Skin of body (tissue), 3 donors: ENCODE data around the gene S1PR2. TPM values are rescaled to one million over a fixed set of nuclear protein-coding genes. Genes with fewer than 3 reads are reported as not detected.
"Not testable (repeated sequence)": the region's sequence is repeated elsewhere in the genome, so short reads cannot be mapped to it uniquely, and the experiment has no call there.

Experiments used
- DNase-seq: peaks from one replicate; lab custom pipeline; 2025; lab: John Stamatoyannopoulos, UW
- small RNA-seq: library from RNA; depleted of rRNA; stranded (forward); fragments of <200 nt; gene quantifications from one replicate; pipeline ENCODE3, GENCODE V24; 2014; ENCODE audit warnings: low replicate concordance
- total RNA-seq: library from RNA; depleted of rRNA; stranded (reverse); fragments of >200 nt; gene quantifications from one replicate; pipeline ENCODE4 v1.2.3, GENCODE V29; 2014

Gene S1PR2
- total RNA-seq, 1 donor from 2014 or later: 12.6 TPM

- DNase-seq: no peak
These were observed 38.2 kb downstream of the S1PR2 start for GRCh38 chr19:10192922-10193321.

GRCh38 chr19:10191347-10191746 is 39.8 kb downstream of the S1PR2 start:
- DNase-seq: no peak

DNA sequence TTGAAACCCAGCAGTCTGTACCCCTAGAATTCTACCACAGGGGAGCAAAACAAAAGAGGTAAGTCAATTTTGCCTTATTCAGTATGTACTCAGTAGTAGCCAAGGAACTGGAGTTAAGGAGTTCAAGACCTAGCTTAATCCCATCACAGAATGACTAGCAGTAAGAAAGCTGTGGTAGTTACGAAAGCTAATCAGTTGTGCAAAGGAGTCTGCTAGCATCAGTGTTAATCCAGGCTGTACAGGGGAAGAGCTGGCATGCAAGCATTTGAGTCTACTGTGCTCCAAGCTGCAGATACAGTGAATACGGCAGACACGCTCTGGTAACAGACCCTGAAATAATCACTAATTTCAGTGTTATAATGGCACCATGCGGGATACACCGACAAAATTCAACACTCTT is 41.1 kb downstream of the S1PR2 start:
- DNase-seq: no peak

DNA sequence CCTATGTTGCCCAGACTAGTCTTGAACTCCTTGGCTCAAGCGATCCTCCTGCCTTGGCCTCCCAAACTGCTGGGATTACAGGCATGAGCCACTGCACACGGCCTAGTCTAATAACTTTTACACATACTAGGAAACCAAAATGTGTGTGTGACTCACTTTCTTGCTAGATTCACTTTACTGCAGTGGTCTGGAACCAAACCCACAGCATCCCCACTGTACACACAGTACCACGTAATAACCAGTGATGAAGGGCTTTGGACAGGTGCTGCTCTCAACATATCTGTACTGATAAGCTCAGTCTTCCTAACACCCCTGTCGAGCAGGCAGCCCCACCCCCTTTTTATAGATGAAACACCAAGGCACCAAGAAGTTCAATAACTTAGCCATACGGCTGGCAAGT is 41.5 kb downstream of the S1PR2 start:
- no peak for DNase-seq

GRCh38 chr19:10187315-10187714 is 43.8 kb downstream of the S1PR2 start:
- DNase-seq: no peak

DNA sequence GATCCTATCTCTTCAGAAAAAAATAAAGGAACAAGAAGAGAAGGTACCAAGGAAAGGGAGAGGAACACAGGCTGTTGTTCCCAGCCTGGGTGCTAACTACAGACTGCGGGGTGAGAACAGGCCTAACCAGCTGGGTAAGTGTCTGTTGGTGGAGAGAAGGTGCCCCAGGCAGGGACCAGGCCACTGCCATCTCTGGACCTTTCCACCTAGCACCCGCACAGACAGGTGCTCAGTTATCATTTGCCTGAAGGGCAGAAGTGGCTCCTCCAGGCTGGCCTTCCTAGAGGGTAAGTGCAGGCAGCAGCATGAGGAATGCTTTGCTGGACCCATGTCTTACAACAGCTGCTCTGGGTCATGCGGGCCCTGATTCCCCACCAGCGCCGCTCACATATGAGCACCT is 46.5 kb downstream of the S1PR2 start:
- DNase-seq: no peak

DNA sequence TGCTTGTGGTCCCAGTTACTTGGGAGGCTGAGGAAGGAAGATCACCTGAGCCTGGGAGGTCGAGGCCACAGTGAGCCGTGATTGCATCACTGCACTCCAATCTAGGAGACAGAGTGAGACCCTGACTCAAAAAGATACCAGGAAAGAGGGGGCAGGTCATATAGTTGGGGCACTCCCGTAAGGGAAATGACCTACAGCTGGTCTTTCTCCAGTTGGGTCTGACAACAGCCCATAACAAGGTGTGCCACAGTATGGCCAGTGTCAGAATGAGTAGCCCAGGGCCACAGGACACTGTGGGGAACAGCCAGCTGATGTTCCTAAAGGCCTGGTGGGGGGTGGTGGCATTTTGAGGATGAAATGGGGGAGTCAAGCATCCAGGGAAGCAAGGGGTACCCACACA is 47.2 kb downstream of the S1PR2 start:
- DNase-seq: no peak

- no peak for DNase-seq
These were observed 48.3 kb downstream of the S1PR2 start for GRCh38 chr19:10182847-10183246.

DNA sequence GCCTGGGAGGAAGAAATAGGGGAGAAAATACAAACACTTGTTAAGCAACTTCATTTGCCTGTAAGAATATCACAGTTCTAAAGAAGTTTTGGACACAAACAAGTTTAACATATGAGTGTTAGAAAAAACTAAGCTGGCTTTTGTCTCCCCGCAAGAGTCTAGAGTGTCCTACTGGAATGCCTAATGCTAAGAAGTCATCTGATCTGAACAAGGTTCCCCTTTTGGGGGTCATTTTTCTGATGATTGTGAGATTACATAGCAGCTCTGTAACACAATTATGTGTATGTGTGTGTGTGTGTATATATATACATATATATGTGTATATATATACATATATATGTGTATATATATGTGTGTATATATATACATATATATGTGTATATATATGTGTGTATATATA is 49.1 kb downstream of the S1PR2 start:
- DNase-seq: no peak

- no peak for DNase-seq
These were observed 50.7 kb downstream of the S1PR2 start for GRCh38 chr19:10180459-10180858.

- not testable (repeated sequence) for DNase-seq
These were observed 51.1 kb downstream of the S1PR2 start for GRCh38 chr19:10180024-10180423.

- no peak for DNase-seq
These were observed 57.6 kb downstream of the S1PR2 start for GRCh38 chr19:10173527-10173926.

Small RNA genes within 50 kb of the gene (small RNA-seq; reads per million reads assigned to genes)
- not detected for gene MIR4322

Other genes starting within 250 kb of the S1PR2 start
- gene COL5A3, start 220.8 kb downstream of the S1PR2 start, total RNA-seq: 51.3 TPM
- not detected for gene RDH8, start 217.8 kb downstream of the S1PR2 start, total RNA-seq
- 9.6 TPM for gene SHFL, start 145.0 kb downstream of the S1PR2 start, total RNA-seq
- 0.99 TPM for gene ANGPTL6, start 128.7 kb downstream of the S1PR2 start, total RNA-seq
- 15.7 TPM for gene PPAN, start 125.0 kb downstream of the S1PR2 start, total RNA-seq
- gene P2RY11, start 119.6 kb downstream of the S1PR2 start, total RNA-seq: 3.0 TPM
- gene EIF3G, start 111.4 kb downstream of the S1PR2 start, total RNA-seq: 151 TPM
- 43.0 TPM for gene DNMT1, start 36.4 kb downstream of the S1PR2 start, total RNA-seq
- 13.6 TPM for gene MRPL4, start 20.9 kb upstream of the S1PR2 start, total RNA-seq
- 11.3 TPM for gene ICAM1, start 39.8 kb upstream of the S1PR2 start, total RNA-seq
- 1.1 TPM for gene ICAM4, start 55.6 kb upstream of the S1PR2 start, total RNA-seq
- 0.10 TPM for gene ICAM5, start 58.6 kb upstream of the S1PR2 start, total RNA-seq
- gene ZGLP1, start 78.5 kb upstream of the S1PR2 start, total RNA-seq: 1.3 TPM
- 7.1 TPM for gene FDX2, start 84.7 kb upstream of the S1PR2 start, total RNA-seq
- 6.4 TPM for gene RAVER1, start 102.2 kb upstream of the S1PR2 start, total RNA-seq
- gene ICAM3, start 108.3 kb upstream of the S1PR2 start, total RNA-seq: 9.4 TPM
- gene TYK2, start 149.2 kb upstream of the S1PR2 start, total RNA-seq: 63.6 TPM
- 80.6 TPM for gene CDC37, start 172.2 kb upstream of the S1PR2 start, total RNA-seq
- 2.4 TPM for gene PDE4A, start 189.2 kb upstream of the S1PR2 start, total RNA-seq